Measurements from ENCODE around the gene PGBD5.

Gene PGBD5

DNA sequence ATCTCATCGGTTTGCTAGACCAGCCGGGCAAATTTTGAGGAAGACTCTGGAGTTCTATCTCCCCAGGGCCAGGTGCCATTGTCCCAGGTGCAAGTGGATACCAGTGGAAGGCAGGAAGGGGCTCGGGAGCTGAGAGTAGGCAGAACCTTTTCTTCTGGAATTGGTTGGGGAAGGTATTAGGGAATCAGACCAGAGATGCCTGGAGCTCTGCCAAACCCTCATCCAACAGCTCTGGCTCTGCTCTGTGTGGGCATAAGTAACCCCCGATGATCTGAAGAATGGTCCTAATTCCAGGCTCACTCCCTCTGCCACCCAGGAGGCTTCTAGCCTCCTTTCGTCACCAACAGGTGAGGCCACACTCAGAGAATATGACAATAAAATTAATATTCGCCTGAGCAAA lies 69.9 kb downstream of the PGBD5 start:
- TF ChIP-seq, protein P1, sequence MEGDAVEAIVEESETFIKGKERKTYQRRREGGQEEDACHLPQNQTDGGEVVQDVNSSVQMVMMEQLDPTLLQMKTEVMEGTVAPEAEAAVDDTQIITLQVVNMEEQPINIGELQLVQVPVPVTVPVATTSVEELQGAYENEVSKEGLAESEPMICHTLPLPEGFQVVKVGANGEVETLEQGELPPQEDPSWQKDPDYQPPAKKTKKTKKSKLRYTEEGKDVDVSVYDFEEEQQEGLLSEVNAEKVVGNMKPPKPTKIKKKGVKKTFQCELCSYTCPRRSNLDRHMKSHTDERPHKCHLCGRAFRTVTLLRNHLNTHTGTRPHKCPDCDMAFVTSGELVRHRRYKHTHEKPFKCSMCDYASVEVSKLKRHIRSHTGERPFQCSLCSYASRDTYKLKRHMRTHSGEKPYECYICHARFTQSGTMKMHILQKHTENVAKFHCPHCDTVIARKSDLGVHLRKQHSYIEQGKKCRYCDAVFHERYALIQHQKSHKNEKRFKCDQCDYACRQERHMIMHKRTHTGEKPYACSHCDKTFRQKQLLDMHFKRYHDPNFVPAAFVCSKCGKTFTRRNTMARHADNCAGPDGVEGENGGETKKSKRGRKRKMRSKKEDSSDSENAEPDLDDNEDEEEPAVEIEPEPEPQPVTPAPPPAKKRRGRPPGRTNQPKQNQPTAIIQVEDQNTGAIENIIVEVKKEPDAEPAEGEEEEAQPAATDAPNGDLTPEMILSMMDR (IDR thresholded peaks at IDR 0.05): no peak

DNA sequence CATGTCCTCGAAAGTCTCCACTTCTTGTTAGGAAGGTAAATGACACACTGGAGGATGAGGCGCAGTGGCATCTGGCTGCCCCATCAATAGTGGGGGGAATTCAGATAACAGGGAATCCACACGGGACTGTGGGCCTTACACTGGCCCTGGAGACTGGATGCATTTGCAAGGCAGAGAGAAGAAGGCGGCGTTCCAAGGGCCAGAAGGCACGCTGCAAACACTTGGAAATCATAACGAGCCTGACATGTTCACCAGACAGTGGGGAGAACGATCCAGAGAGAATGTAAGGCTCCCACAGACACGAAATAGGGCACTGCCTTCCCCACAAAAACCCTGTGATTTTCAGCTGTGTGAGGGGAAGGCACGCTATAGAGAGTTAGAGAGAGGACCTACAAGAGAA lies 70.5 kb downstream of the PGBD5 start:
- TF ChIP-seq, protein P1 (IDR thresholded peaks at IDR 0.05): no peak

GRCh38 chr1:230355128-230355527 lies 71.0 kb downstream of the PGBD5 start:
- TF ChIP-seq, protein P1 (IDR thresholded peaks at IDR 0.05): no peak

GRCh38 chr1:230354005-230354404 lies 72.1 kb downstream of the PGBD5 start:
- TF ChIP-seq, protein P1 (IDR thresholded peaks at IDR 0.05): no peak

DNA sequence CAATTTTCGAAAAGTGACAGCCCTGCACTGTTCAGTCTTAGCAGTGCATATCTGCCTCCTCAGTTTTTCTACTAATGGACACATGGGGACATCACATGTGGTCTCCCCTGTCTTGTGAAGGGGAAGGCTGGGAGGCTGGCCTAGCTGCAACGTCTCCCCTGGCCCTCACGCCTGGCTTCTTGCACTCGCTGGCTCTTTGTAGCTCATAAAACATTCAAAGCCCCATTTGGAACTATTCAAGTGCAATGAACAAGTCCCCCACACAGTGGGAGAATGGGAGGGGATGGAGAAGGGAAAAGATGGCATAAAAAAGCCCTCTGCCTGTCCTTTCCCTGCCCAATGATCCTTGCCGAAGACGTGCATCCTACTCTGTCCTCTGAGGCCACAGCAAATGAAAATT lies 73.6 kb downstream of the PGBD5 start:
- TF ChIP-seq, protein P1 (IDR thresholded peaks at IDR 0.05): no peak

DNA sequence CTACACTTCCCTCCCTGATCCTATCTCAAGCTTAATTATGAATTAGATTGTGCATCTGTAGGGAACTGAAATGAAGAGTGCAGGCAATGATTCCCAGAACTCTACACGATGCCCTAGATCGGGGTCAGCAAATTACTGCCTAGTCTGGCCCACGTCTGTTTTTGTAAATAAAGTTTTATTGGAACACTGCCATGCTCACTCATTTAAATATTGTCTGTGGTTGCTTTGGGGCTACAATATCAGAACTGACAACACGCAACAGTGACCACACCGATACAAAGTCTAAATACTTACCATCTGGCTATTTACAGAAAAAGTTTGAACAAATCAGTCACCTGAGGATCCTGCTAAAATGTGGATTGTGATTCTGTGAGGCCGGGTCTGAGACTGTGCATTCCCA lies 74.1 kb downstream of the PGBD5 start:
- TF ChIP-seq, protein P1 (IDR thresholded peaks at IDR 0.05): no peak

- TF ChIP-seq, protein P1 (IDR thresholded peaks at IDR 0.05): no peak
Measured at GRCh38 chr1:230351514-230351913, 74.6 kb downstream of the PGBD5 start.

- TF ChIP-seq, protein P1 (IDR thresholded peaks at IDR 0.05): no peak
Measured at GRCh38 chr1:230350208-230350921, 75.8 kb downstream of the PGBD5 start.
